HG02678 (cell line): ENCODE data around the gene KPNA3.
"Not testable (repeated sequence)": the region's sequence is repeated elsewhere in the genome, so short reads cannot be mapped to it uniquely, and the experiment has no call there.

Source experiments
- ATAC-seq: cut with Tn5 transposase; IDR thresholded peaks from one replicate; pipeline ENCODE4 v1.9.1; 2021; ENCODE audit warnings: mild to moderate bottlenecking, moderate library complexity; ENCODE audit not compliant: unreplicated experiment

The KPNA3 gene

GRCh38 chr13:49792550-49793324 lies at the start of gene KPNA3:
KPNA3 (minus strand) TSS chr13:49792682; CDS start chr13:49792506, 176 bp downstream.
- ATAC-seq, result peak; percentile 87

GRCh38 chr13:49841964-49842363 lies 49.5 kb upstream of the KPNA3 start:
- ATAC-seq, result no peak

GRCh38 chr13:49840675-49841074 lies 48.2 kb upstream of the KPNA3 start:
- no peak for ATAC-seq

GRCh38 chr13:49840266-49840665 lies 47.8 kb upstream of the KPNA3 start:
- no peak for ATAC-seq

GRCh38 chr13:49838989-49839388 lies 46.5 kb upstream of the KPNA3 start:
- ATAC-seq, result no peak

- ATAC-seq, result no peak
Observed at GRCh38 chr13:49836516-49836915, 44.0 kb upstream of the KPNA3 start.

GRCh38 chr13:49833402-49833801 lies 40.9 kb upstream of the KPNA3 start:
- no peak for ATAC-seq

GRCh38 chr13:49831455-49831854 lies 39.0 kb upstream of the KPNA3 start:
- ATAC-seq, result no peak

GRCh38 chr13:49830721-49831120 lies 38.2 kb upstream of the KPNA3 start:
- ATAC-seq, result no peak

- no peak for ATAC-seq
Observed at GRCh38 chr13:49829715-49830114, 37.2 kb upstream of the KPNA3 start.

GRCh38 chr13:49828453-49828852 lies 36.0 kb upstream of the KPNA3 start:
- ATAC-seq, result no peak

GRCh38 chr13:49827891-49828290 lies 35.4 kb upstream of the KPNA3 start:
- ATAC-seq, result no peak

GRCh38 chr13:49827336-49827735 lies 34.9 kb upstream of the KPNA3 start:
- no peak for ATAC-seq

- no peak for ATAC-seq
Observed at GRCh38 chr13:49821216-49822009, 28.9 kb upstream of the KPNA3 start.

GRCh38 chr13:49820591-49821215 lies 28.2 kb upstream of the KPNA3 start:
- ATAC-seq, result no peak

GRCh38 chr13:49816047-49816446 lies 23.6 kb upstream of the KPNA3 start:
- ATAC-seq, result not testable (repeated sequence)

GRCh38 chr13:49814551-49815270 lies 22.2 kb upstream of the KPNA3 start:
- ATAC-seq, result no peak

- ATAC-seq, result no peak
Observed at GRCh38 chr13:49812812-49813211, 20.3 kb upstream of the KPNA3 start.

- no peak for ATAC-seq
Observed at GRCh38 chr13:49811527-49811908, 19.0 kb upstream of the KPNA3 start.

GRCh38 chr13:49810567-49811526 lies 18.4 kb upstream of the KPNA3 start:
- ATAC-seq, result no peak
